ENCODE results near the gene ADGRG4. TPM values are rescaled to one million over a fixed set of nuclear protein-coding genes. Genes with fewer than 3 reads are reported as not detected.
"Not testable (repeated sequence)": the region's sequence is repeated elsewhere in the genome, so short reads cannot be mapped to it uniquely, and the experiment has no call there.

The ADGRG4 gene
- total and polyA plus RNA-seq, 9 donors: 0.01 to 2.0 (median 0.34) TPM; not detected in 2

- DNase-seq: no peak
- TF ChIP-seq POLR2A (IDR thresholded peaks at IDR 0.05) (no peak), EP300 (IDR thresholded peaks at IDR 0.05) (no peak)
- TF ChIP-seq, protein P1, sequence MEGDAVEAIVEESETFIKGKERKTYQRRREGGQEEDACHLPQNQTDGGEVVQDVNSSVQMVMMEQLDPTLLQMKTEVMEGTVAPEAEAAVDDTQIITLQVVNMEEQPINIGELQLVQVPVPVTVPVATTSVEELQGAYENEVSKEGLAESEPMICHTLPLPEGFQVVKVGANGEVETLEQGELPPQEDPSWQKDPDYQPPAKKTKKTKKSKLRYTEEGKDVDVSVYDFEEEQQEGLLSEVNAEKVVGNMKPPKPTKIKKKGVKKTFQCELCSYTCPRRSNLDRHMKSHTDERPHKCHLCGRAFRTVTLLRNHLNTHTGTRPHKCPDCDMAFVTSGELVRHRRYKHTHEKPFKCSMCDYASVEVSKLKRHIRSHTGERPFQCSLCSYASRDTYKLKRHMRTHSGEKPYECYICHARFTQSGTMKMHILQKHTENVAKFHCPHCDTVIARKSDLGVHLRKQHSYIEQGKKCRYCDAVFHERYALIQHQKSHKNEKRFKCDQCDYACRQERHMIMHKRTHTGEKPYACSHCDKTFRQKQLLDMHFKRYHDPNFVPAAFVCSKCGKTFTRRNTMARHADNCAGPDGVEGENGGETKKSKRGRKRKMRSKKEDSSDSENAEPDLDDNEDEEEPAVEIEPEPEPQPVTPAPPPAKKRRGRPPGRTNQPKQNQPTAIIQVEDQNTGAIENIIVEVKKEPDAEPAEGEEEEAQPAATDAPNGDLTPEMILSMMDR (IDR thresholded peaks at IDR 0.05): no peak
- Histone ChIP-seq H3K27ac (no peak overlapping the region), H3K36me3 (no peaks in the 10 kb centered on the region), H3K4me3 (no peak overlapping the region), H3K9me3 (no peaks in the 10 kb centered on the region), H3K4me1 (ENCODE audit: insufficient read depth) (no peaks in the 10 kb centered on the region), H3K27me3 (no peaks in the 10 kb centered on the region)
- intact Hi-C loops (cut with DNase I): no loop called here
- 83 to 89% (median 86%) methylated on average over 1 of the region's 1 CpG for WGBS, 3 donors
These were observed 26.8 kb upstream of the ADGRG4 start for GRCh38 chrX:136273986-136274385.

GRCh38 chrX:136275553-136275952 is 25.2 kb upstream of the ADGRG4 start:
- no peaks in the 10 kb centered on the region for H3K27me3 ChIP-seq
- no peaks in the 10 kb centered on the region for H3K4me1 ChIP-seq (ENCODE audit: insufficient read depth)
- H3K36me3 ChIP-seq: no peaks in the 10 kb centered on the region
- no peak overlapping the region for H3K4me3 ChIP-seq
- intact Hi-C loops (cut with DNase I): no loop called here
- no peak for DNase-seq
- TF ChIP-seq POLR2A (IDR thresholded peaks at IDR 0.05) (no peak), EP300 (IDR thresholded peaks at IDR 0.05) (no peak)
- TF ChIP-seq, protein P1 (IDR thresholded peaks at IDR 0.05): no peak
- H3K9me3 ChIP-seq: no peaks in the 10 kb centered on the region
- no peak overlapping the region for H3K27ac ChIP-seq
- WGBS, 3 donors: 45 to 76% (median 50%) methylated on average over 4 of the region's 4 CpGs

- H3K27me3 ChIP-seq; H3K4me1 ChIP-seq (ENCODE audit: insufficient read depth); H3K9me3 ChIP-seq; DNase-seq; H3K27ac ChIP-seq; H3K4me3 ChIP-seq; H3K36me3 ChIP-seq; intact Hi-C loops (cut with DNase I): not testable (repeated sequence)
- WGBS, 3 donors: 73 to 80% (median 74%) methylated on average over 5 of the region's 5 CpGs
These were observed 14.4 kb upstream of the ADGRG4 start for GRCh38 chrX:136286375-136286774.

GRCh38 chrX:136291824-136292223 is 8.9 kb upstream of the ADGRG4 start:
- H3K36me3 ChIP-seq: no peaks in the 10 kb centered on the region
- H3K4me1 ChIP-seq (ENCODE audit: insufficient read depth): no peaks in the 10 kb centered on the region
- 77 to 81% (median 78%) methylated on average over 2 of the region's 2 CpGs for WGBS, 3 donors
- H3K27ac ChIP-seq: no peak overlapping the region
- H3K27me3 ChIP-seq: no peaks in the 10 kb centered on the region
- no peak overlapping the region for H3K4me3 ChIP-seq
- H3K9me3 ChIP-seq: no peaks in the 10 kb centered on the region
- intact Hi-C loops (cut with DNase I): no loop called here
- TF ChIP-seq EP300 (IDR thresholded peaks at IDR 0.05) (no peak), POLR2A (IDR thresholded peaks at IDR 0.05) (no peak)
- TF ChIP-seq, protein P1 (IDR thresholded peaks at IDR 0.05): no peak
- DNase-seq: no peak

DNA sequence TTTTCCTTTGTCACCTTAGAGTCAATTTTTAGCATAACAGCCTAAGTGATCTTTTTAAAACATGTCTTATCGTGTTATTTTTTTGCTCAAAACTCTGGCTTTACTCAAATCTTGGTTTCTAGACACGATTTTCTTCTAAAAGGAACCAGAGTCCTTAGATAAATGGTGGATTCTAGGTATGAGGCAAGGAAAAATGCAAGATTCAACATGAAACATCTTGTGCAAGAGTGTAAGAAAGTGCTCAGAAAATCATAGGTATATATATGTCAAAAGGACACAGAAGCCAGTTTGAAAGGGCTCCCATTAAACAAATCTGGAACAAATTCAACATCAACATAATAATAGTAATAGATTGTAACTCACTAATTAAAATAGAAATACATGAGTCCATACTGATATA is 8.1 kb upstream of the ADGRG4 start:
- intact Hi-C loops (cut with DNase I): no loop called here
- no peaks in the 10 kb centered on the region for H3K4me1 ChIP-seq (ENCODE audit: insufficient read depth)
- H3K27me3 ChIP-seq: no peaks in the 10 kb centered on the region
- H3K27ac ChIP-seq: no peak overlapping the region
- H3K9me3 ChIP-seq: no peaks in the 10 kb centered on the region
- DNase-seq: no peak
- no peak overlapping the region for H3K4me3 ChIP-seq
- TF ChIP-seq, protein P1 (IDR thresholded peaks at IDR 0.05): no peak
- no peak for TF ChIP-seq EP300 (IDR thresholded peaks at IDR 0.05)
- 42 to 52% (median 50%) methylated on average over 2 of the region's 2 CpGs for WGBS, 3 donors
- no peaks in the 10 kb centered on the region for H3K36me3 ChIP-seq
